ENCODE results near the gene PBX2.

PBX2 gene

GRCh38 chr6:32178547-32179440 lies 11.2 kb downstream of the PBX2 start:
- peak overlapping the region; percentile 89 for H3K4me3 ChIP-seq
- H3K36me3 ChIP-seq (ENCODE audit: insufficient read depth, low read length) = peaks cover 25% of the 10 kb centered on the region; the same call in 1 of the 2 replicates
- H3K27ac ChIP-seq = no peak overlapping the region
- DNase-seq (ENCODE audit: low read depth, low spot score) = no peak
- H3K9ac ChIP-seq (ENCODE audit: insufficient read length) = peak overlapping the region; percentile 93
- TF ChIP-seq EZH2 (IDR thresholded peaks at IDR 0.05) = no peak
- no peak for TF ChIP-seq POLR2AphosphoS5 (IDR thresholded peaks at IDR 0.05; ENCODE audit: borderline replicate concordance, low read depth, low read length)
- no peak for TF ChIP-seq FOXP2 (optimal IDR thresholded peaks at IDR 0.05; ENCODE audit: control extremely low read depth, extremely low read length, insufficient read depth)
- H3K9me3 ChIP-seq (ENCODE audit: low read depth, low read length) = no peaks in the 10 kb centered on the region

GRCh38 chr6:32177788-32178546 lies 12.0 kb downstream of the PBX2 start, which contains the start of gene RNF5:
RNF5 (plus strand) TSS chr6:32178405; CDS start chr6:32178512, 107 bp downstream.
- DNase-seq (ENCODE audit: low read depth, low spot score) = peak; percentile 100
- H3K9ac ChIP-seq (ENCODE audit: insufficient read length) = peak within 1 kb of the TSS; percentile 93
- H3K9me3 ChIP-seq (ENCODE audit: low read depth, low read length) = no peaks in the 10 kb centered on the region
- peak within 1 kb of the TSS; percentile 89 for H3K4me3 ChIP-seq
- H3K27ac ChIP-seq = peak within 1 kb of the TSS; percentile 99
- TF ChIP-seq POLR2AphosphoS5 (IDR thresholded peaks at IDR 0.05; ENCODE audit: borderline replicate concordance, low read depth, low read length) (no peak; the same call in 1 of the 2 replicates), FOXP2 (optimal IDR thresholded peaks at IDR 0.05; ENCODE audit: control extremely low read depth, extremely low read length, insufficient read depth) (no peak), EZH2 (IDR thresholded peaks at IDR 0.05) (no peak)
- peaks cover 17% of the 10 kb centered on the region; the same call in 1 of the 2 replicates for H3K36me3 ChIP-seq (ENCODE audit: insufficient read depth, low read length)

- Histone ChIP-seq H3K4me3 (peak overlapping the region; percentile 89), H3K9ac (ENCODE audit: insufficient read length) (peak overlapping the region; percentile 92), H3K9me3 (ENCODE audit: low read depth, low read length) (no peaks in the 10 kb centered on the region), H3K36me3 (ENCODE audit: insufficient read depth, low read length) (peaks cover 11% of the 10 kb centered on the region; the same call in 1 of the 2 replicates), H3K27ac (peak overlapping the region; percentile 99)
- no peak for DNase-seq (ENCODE audit: low read depth, low spot score)
- TF ChIP-seq POLR2AphosphoS5 (IDR thresholded peaks at IDR 0.05; ENCODE audit: borderline replicate concordance, low read depth, low read length) (peak; percentile 69), EZH2 (IDR thresholded peaks at IDR 0.05) (no peak), FOXP2 (optimal IDR thresholded peaks at IDR 0.05; ENCODE audit: control extremely low read depth, extremely low read length, insufficient read depth) (peak; percentile 43)
These were observed 12.7 kb downstream of the PBX2 start for GRCh38 chr6:32177183-32177787.

GRCh38 chr6:32176476-32177182 lies 13.4 kb downstream of the PBX2 start:
- TF ChIP-seq POLR2AphosphoS5 (IDR thresholded peaks at IDR 0.05; ENCODE audit: borderline replicate concordance, low read depth, low read length) (no peak), EZH2 (IDR thresholded peaks at IDR 0.05) (no peak), FOXP2 (optimal IDR thresholded peaks at IDR 0.05; ENCODE audit: control extremely low read depth, extremely low read length, insufficient read depth) (no peak)
- Histone ChIP-seq H3K4me3 (peak overlapping the region; percentile 89), H3K36me3 (ENCODE audit: insufficient read depth, low read length) (peaks cover 10% of the 10 kb centered on the region; the same call in 1 of the 2 replicates), H3K9ac (ENCODE audit: insufficient read length) (peak overlapping the region; percentile 92), H3K9me3 (ENCODE audit: low read depth, low read length) (no peaks in the 10 kb centered on the region), H3K27ac (peak overlapping the region; percentile 99)
- DNase-seq (ENCODE audit: low read depth, low spot score) = no peak

- DNase-seq (ENCODE audit: low read depth, low spot score) = no peak
- H3K9ac ChIP-seq (ENCODE audit: insufficient read length) = peak within 1 kb of the TSS; percentile 95
- peak within 1 kb of the TSS; percentile 89 for H3K4me3 ChIP-seq
- H3K9me3 ChIP-seq (ENCODE audit: low read depth, low read length) = no peaks in the 10 kb centered on the region
- TF ChIP-seq FOXP2 (optimal IDR thresholded peaks at IDR 0.05; ENCODE audit: control extremely low read depth, extremely low read length, insufficient read depth) (no peak), POLR2AphosphoS5 (IDR thresholded peaks at IDR 0.05; ENCODE audit: borderline replicate concordance, low read depth, low read length) (peak; percentile 86)
- H3K36me3 ChIP-seq (ENCODE audit: insufficient read depth, low read length) = peaks cover 12% of the 10 kb centered on the region; the same call in 1 of the 2 replicates
- H3K27ac ChIP-seq = peak within 1 kb of the TSS; percentile 99
These were observed 14.1 kb downstream of the PBX2 start, which contains the start of gene AGPAT1 for GRCh38 chr6:32175711-32176475. AGPAT1 (minus strand) TSS chr6:32176084; CDS start chr6:32171496, 4,588 bp downstream.

- H3K4me3 ChIP-seq = peak overlapping the region; percentile 89
- H3K27ac ChIP-seq = no peak overlapping the region
- no peaks in the 10 kb centered on the region for H3K9me3 ChIP-seq (ENCODE audit: low read depth, low read length)
- H3K9ac ChIP-seq (ENCODE audit: insufficient read length) = peak overlapping the region; percentile 95
- DNase-seq (ENCODE audit: low read depth, low spot score) = no peak
- H3K36me3 ChIP-seq (ENCODE audit: insufficient read depth, low read length) = peaks cover 15% of the 10 kb centered on the region; the same call in 1 of the 2 replicates
- no peak for TF ChIP-seq POLR2AphosphoS5 (IDR thresholded peaks at IDR 0.05; ENCODE audit: borderline replicate concordance, low read depth, low read length)
- TF ChIP-seq FOXP2 (optimal IDR thresholded peaks at IDR 0.05; ENCODE audit: control extremely low read depth, extremely low read length, insufficient read depth) = no peak
- no peak for TF ChIP-seq EZH2 (IDR thresholded peaks at IDR 0.05)
These were observed 14.7 kb downstream of the PBX2 start for GRCh38 chr6:32175322-32175710.

GRCh38 chr6:32174416-32174815 lies 15.6 kb downstream of the PBX2 start:
- Histone ChIP-seq H3K36me3 (ENCODE audit: insufficient read depth, low read length) (peaks cover 22% of the 10 kb centered on the region), H3K9ac (ENCODE audit: insufficient read length) (no peak overlapping the region), H3K9me3 (ENCODE audit: low read depth, low read length) (no peaks in the 10 kb centered on the region), H3K27ac (no peak overlapping the region), H3K4me3 (peak overlapping the region; percentile 89)
- TF ChIP-seq EZH2 (IDR thresholded peaks at IDR 0.05) = no peak
- no peak for TF ChIP-seq FOXP2 (optimal IDR thresholded peaks at IDR 0.05; ENCODE audit: control extremely low read depth, extremely low read length, insufficient read depth)
- no peak for TF ChIP-seq POLR2AphosphoS5 (IDR thresholded peaks at IDR 0.05; ENCODE audit: borderline replicate concordance, low read depth, low read length)
- no peak for DNase-seq (ENCODE audit: low read depth, low spot score)

Data from SK-N-MC (cell line).